C4-2B (cell line): ENCODE data around the gene NBPF26.
"Not testable (repeated sequence)": the region's sequence is repeated elsewhere in the genome, so short reads cannot be mapped to it uniquely, and the experiment has no call there.

Experiments used
- CTCF ChIP-seq: fragments of 450-650 bp; conservative IDR thresholded peaks from 2 replicates; pipeline ENCODE4 v1.5.1; 2017; ENCODE audit warnings: mild to moderate bottlenecking
- ZFX ChIP-seq: fragments of 450-650 bp; IDR thresholded peaks from 2 replicates; pipeline ENCODE4 v1.6.1; 2017

- TF ChIP-seq CTCF, ZFX: not testable (repeated sequence)
These were observed 762 bp downstream of the NBPF26 start for GRCh38 chr1:120724507-120724906.
